SK-N-SH treated with all-trans-retinoic acid at 6 μM for 48 hours (cell line): ENCODE measurements around the gene VPS33A.

Source experiments
- PPARA ChIP-seq: fragments of 250-450 bp; sonication (Bioruptor Pico); IDR thresholded peaks from 2 replicates; pipeline ENCODE4 v1.5.0; 2020; ENCODE audit warnings: mild to moderate bottlenecking, borderline replicate concordance
- RARB ChIP-seq: fragments of 250-450 bp; sonication (Bioruptor Pico); IDR thresholded peaks from 2 replicates; pipeline ENCODE4 v1.8.0; 2021; ENCODE audit warnings: mild to moderate bottlenecking, moderate library complexity
- SNAI2 ChIP-seq: fragments of 250-450 bp; sonication (Bioruptor Pico); IDR thresholded peaks from 2 replicates; pipeline ENCODE4 v1.5.0; 2020; ENCODE audit warnings: mild to moderate bottlenecking, moderate library complexity
- TSHZ2 ChIP-seq: fragments of 250-450 bp; sonication (Bioruptor Pico); IDR thresholded peaks from 2 replicates; pipeline ENCODE4 v1.5.0; 2020; ENCODE audit warnings: mild to moderate bottlenecking, moderate library complexity
- ZNF565 ChIP-seq: fragments of 450-650 bp; formaldehyde crosslinking; conservative IDR thresholded peaks from 2 replicates; pipeline ENCODE4 v1.5.0; 2020; ENCODE audit warnings: low read depth, mild to moderate bottlenecking, moderate library complexity

- TF ChIP-seq TSHZ2: no peak
- no peak for TF ChIP-seq PPARA (CRISPR knock-in tag)
- no peak for TF ChIP-seq ZNF565 (CRISPR knock-in tag)
- TF ChIP-seq RARB: no peak
- TF ChIP-seq SNAI2 (CRISPR knock-in tag): no peak
These were observed 75.2 kb downstream of the VPS33A start for GRCh38 chr12:122190842-122191668.
